GM18508 (cell line): Measurements from ENCODE around the gene SYNE1.
"Not testable (repeated sequence)": the region's sequence is repeated elsewhere in the genome, so short reads cannot be mapped to it uniquely, and the experiment has no call there.

Experiments
- ATAC-seq: cut with Tn5 transposase; IDR thresholded peaks from one replicate; pipeline ENCODE4 v1.9.1; 2021; ENCODE audit warnings: moderate number of reproducible peaks; ENCODE audit not compliant: insufficient read depth, unreplicated experiment

SYNE1 gene

GRCh38 chr6:152495456-152495855 lies 141.7 kb downstream of the SYNE1 start:
- not testable (repeated sequence) for ATAC-seq

- ATAC-seq, result not testable (repeated sequence)
These were observed 144.9 kb downstream of the SYNE1 start for GRCh38 chr6:152492281-152492680.

- ATAC-seq, result not testable (repeated sequence)
These were observed 145.7 kb downstream of the SYNE1 start for GRCh38 chr6:152491501-152491900.

GRCh38 chr6:152490971-152491378 lies 146.2 kb downstream of the SYNE1 start:
- ATAC-seq, result not testable (repeated sequence)

GRCh38 chr6:152484806-152485205 lies 152.4 kb downstream of the SYNE1 start:
- ATAC-seq, result no peak

- no peak for ATAC-seq
These were observed 154.9 kb downstream of the SYNE1 start for GRCh38 chr6:152482289-152482688.

- no peak for ATAC-seq
These were observed 158.7 kb downstream of the SYNE1 start for GRCh38 chr6:152478377-152479010.

GRCh38 chr6:152474354-152474753 lies 162.8 kb downstream of the SYNE1 start:
- ATAC-seq, result no peak

- no peak for ATAC-seq
These were observed 164.8 kb downstream of the SYNE1 start for GRCh38 chr6:152472325-152472724.

- no peak for ATAC-seq
These were observed 165.5 kb downstream of the SYNE1 start for GRCh38 chr6:152471456-152472265.

GRCh38 chr6:152463164-152463563 lies 174.0 kb downstream of the SYNE1 start:
- ATAC-seq, result no peak

GRCh38 chr6:152462716-152463115 lies 174.4 kb downstream of the SYNE1 start:
- no peak for ATAC-seq

- ATAC-seq, result no peak
These were observed 175.6 kb downstream of the SYNE1 start for GRCh38 chr6:152461556-152461955.

GRCh38 chr6:152458648-152459644 lies 178.2 kb downstream of the SYNE1 start:
- no peak for ATAC-seq

GRCh38 chr6:152457949-152458624 lies 179.1 kb downstream of the SYNE1 start:
- ATAC-seq, result no peak

- ATAC-seq, result no peak
These were observed 183.2 kb downstream of the SYNE1 start for GRCh38 chr6:152454003-152454402.

GRCh38 chr6:152453421-152453820 lies 183.7 kb downstream of the SYNE1 start:
- no peak for ATAC-seq

GRCh38 chr6:152452639-152453038 lies 184.5 kb downstream of the SYNE1 start:
- ATAC-seq, result no peak

GRCh38 chr6:152450519-152450918 lies 186.6 kb downstream of the SYNE1 start:
- ATAC-seq, result no peak

GRCh38 chr6:152441902-152442301 lies 195.3 kb downstream of the SYNE1 start:
- ATAC-seq, result no peak
